HG03095 (cell line): ENCODE results near the gene BSG.

ENCODE experiments used
- ATAC-seq: cut with Tn5 transposase; IDR thresholded peaks from one replicate; pipeline ENCODE4 v1.9.1; 2021; ENCODE audit warnings: moderate library complexity; ENCODE audit not compliant: unreplicated experiment

BSG gene

DNA sequence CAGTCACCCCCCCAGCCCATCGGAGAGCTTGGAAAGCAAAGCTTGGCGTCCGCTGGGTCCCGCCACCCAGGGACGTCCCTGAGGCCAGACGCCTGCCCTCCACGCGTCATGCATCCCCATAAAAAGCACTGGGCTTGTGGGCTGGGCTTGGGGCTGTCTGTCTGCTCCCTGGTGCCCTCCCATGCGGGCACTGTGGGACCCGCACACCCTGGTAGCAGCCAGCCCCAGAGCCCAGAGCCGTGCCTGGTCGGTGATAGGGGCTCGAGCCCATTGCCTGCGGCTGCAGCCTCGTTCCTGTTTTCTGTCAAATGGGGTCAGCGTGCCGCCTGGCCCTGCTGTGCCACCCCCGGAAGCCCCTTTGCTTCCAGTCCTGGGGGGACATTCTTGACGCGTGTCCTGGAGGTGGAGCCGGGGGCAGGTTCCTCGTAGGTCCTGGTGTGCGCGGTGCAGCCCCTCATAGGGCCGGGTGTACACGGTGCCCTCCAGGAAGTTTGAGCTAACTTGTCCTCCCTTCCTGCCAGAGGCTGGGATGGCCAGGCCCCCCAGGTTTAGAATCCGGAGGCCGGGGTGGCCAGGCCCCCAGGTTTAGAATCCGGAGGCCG lies 32.9 kb upstream of the BSG start:
- no peak for ATAC-seq

DNA sequence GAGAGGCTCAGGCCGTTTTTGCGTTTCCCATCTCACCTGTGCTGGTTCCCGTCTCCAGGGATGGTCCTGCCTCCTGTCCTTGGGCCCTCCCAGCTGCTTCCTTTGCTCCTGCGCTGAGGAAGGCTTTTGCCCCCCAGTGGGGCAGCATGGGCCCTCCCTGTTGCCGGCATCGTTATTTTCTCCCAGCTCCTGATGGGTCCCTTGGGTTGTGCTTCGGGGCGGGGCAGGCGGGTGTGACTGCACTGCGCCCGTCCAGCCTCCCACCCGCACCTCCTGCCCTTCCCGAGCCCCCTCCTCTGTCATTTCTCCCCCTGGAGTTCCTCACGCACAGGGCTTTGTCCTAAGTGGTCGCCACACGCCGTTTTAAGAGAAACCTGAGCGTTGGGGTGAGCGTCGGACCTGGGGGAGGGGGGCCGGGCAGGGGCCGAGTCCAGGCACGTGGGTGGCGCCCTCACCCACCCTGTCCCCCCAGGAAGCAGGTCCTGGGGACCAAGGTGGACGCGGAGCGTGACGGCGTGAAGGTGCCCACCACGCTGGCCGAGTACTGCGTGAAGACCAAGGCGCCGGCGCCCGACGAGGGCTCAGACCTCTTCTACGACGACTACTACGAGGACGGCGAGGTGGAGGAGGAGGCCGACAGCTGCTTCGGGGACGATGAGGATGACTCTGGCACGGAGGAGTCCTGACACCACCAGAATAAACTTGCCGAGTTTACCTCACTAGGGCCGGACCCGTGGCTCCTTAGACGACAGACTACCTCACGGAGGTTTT lies 31.3 kb upstream of the BSG start:
- no peak for ATAC-seq

- ATAC-seq: no peak
Measured at GRCh38 chr19:541699-542098, 30.7 kb upstream of the BSG start.

- no peak for ATAC-seq
Measured at GRCh38 chr19:542173-542866, 30.1 kb upstream of the BSG start.

- ATAC-seq: no peak
Measured at GRCh38 chr19:543910-544608, 28.3 kb upstream of the BSG start, which contains the start of gene GZMM. GZMM (plus strand) TSS chr19:544053; CDS start chr19:544072, 19 bp downstream.

GRCh38 chr19:547117-547516 lies 25.3 kb upstream of the BSG start:
- no peak for ATAC-seq

DNA sequence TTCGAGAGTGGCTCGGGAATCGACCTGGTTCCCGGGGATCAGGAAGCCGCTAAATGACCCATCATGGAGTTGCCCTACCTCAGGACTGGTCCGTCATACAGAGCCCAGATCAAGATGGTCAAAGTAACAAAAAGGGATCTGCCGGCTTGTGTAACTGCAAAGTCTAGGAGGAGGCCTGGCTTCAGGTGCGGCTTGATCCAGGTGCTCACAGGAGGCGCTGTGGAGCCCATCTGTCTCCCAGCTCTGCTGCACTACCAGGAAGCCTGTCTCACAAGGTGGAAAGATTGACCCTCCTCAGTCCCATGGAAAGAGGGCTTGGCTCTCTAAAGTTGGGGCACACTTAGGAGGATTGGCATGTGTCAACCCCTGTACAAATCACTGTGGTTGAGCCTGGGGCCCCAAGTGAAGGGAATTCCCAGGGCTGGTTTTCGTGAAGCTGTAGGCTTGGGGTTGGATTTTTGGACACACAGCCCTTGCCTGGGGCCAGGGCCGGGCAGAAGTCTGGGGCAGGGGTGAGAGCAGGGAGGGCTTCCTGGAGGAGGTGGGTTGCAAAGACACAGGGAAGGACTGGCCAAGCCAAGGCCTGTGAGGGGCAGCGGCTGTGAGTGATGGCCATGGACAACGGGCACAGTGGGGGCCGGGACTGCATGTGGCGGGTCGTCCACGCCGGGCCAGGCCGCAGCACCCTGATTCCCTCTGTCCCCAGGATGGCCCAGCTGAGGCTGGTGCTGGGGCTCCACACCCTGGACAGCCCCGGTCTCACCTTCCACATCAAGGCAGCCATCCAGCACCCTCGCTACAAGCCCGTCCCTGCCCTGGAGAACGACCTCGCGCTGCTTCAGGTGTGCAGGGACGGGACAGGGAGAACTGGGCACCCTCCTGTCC lies 24.3 kb upstream of the BSG start:
- no peak for ATAC-seq

- ATAC-seq: no peak
Measured at GRCh38 chr19:548886-549830, 23.2 kb upstream of the BSG start.

DNA sequence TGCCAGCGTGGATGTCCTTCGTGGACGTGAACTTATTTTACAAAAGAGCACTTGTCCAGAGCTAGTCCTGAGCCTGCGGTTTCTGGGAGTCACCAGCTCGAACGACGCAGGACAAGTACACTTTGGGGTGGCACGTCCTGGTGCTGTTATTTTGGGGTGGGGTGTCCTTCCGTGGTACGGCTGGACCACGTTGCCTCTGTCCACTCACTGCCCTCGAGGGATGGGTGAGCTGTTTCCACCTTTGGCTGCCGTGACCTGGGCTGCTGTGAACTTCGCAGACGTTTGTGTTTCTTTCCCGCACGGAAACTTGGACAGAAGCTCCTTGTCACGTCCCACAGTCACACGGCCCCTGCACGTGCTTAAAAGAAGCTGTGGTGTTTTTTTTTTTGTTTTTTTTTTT lies 17.6 kb upstream of the BSG start:
- ATAC-seq: no peak

- no peak for ATAC-seq
Measured at GRCh38 chr19:555474-555808, 17.0 kb upstream of the BSG start.

GRCh38 chr19:556611-557382 lies 15.6 kb upstream of the BSG start:
- ATAC-seq: no peak

GRCh38 chr19:558770-559439 lies 13.5 kb upstream of the BSG start:
- no peak for ATAC-seq

GRCh38 chr19:560121-560520 lies 12.3 kb upstream of the BSG start:
- no peak for ATAC-seq

DNA sequence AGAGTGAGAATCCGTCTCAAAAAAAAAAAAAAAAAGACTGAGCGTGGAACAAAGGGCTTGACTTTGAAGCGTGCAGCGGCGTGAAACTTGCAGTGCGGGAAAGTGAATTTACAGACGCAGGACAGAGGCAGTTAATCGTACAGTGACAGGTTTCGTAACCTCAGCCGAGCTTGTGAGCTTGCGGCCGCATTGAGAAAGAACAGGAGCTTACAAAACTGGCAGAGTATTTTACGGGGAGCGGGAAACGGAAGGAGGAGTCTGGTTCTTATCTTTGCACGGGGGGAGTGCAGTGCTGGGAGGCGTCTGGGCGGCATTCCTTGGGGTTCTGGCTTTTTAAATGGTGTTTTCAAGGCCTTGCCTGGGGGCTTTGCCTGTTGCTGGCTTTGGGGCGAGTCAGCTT lies 6.0 kb upstream of the BSG start:
- no peak for ATAC-seq

- no peak for ATAC-seq
Measured at GRCh38 chr19:566844-567243, 5.6 kb upstream of the BSG start.

DNA sequence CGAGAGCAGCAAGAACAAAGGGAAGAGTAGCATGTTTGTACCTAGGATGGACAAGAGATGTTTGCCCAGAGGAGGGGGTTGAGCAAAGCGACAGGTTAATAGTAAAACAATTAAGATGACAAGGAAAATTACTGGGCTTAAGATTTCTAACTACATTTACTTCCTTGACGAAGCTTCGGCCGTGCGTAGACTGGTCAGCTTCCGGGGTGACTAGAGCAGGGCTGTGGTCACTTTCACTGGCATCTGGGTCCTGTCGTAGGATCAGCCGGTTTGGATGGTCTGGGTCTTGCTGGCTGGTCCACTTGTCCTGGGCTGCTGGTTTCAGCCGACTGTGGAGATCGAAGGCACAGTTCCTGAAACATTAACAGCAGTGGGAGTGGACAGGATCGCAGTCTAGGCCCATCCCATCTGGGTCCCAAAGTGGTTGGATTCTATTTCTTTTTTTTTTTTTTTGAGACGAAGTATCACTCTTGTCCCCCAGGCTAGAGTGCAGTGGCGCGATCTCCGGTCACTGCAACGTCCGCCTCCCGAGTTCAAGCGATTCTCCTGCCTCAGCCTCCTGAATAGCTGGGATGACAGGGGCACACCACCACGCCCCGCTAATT lies 5.0 kb upstream of the BSG start:
- no peak for ATAC-seq

- ATAC-seq: no peak
Measured at GRCh38 chr19:570251-570686, 2.1 kb upstream of the BSG start.
